Measurements from ENCODE around the gene COPZ2.

Gene COPZ2

DNA sequence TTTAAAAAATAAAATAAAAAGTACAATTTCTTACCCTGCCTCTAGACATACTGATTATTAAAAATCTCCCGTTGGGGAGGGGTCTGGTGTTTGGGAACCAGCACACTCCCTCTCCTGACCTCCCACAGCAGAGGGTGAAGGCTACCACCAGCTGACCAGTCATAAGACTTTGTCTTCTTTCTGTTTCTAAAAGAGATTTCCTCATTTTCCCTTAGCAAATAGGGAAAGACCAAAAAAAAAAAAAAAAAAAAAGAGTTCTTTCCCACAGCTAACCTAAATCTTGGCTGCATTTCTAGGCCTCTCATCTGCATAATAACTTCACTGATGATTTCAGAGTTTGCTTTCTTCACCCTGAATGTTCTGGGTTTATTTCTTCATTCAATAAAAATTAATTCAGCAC, 36.4 kb downstream of the COPZ2 start:
- H3K27ac ChIP-seq (ENCODE audit: low read depth, low read length), result no peak overlapping the region
- H3K36me3 ChIP-seq (ENCODE audit: control insufficient read depth in 1 of 2, insufficient read depth in 2 of 2, low read length in 2 of 2), result no peaks in the 10 kb centered on the region
- H3K9me3 ChIP-seq (ENCODE audit: control insufficient read depth in 1 of 2, low read length in 2 of 2), result no peaks in the 10 kb centered on the region

GRCh38 chr17:47999582-47999981, 38.0 kb downstream of the COPZ2 start:
- Histone ChIP-seq H3K27me3 (ENCODE audit: control insufficient read depth in 1 of 2, insufficient read depth in 2 of 2, low read length in 2 of 2) (peaks cover 0 to 6% of the 10 kb centered on the region in 2 donors), H3K27ac (ENCODE audit: low read depth, low read length) (no peak overlapping the region), H3K36me3 (ENCODE audit: control insufficient read depth in 1 of 2, insufficient read depth in 2 of 2, low read length in 2 of 2) (no peaks in the 10 kb centered on the region), H3K4me1 (ENCODE audit: control insufficient read depth in 1 of 2, insufficient read depth in 2 of 2, low read length in 2 of 2) (peaks cover 4 to 10% of the 10 kb centered on the region in 2 donors), H3K4me3 (ENCODE audit: low read depth in 1 of 2, low read length in 2 of 2) (no peak overlapping the region), H3K9ac (ENCODE audit: low read depth in 1 of 2, low read length in 2 of 2) (no peak overlapping the region), H3K9me3 (ENCODE audit: control insufficient read depth in 1 of 2, low read length in 2 of 2) (no peaks in the 10 kb centered on the region)

More for the DNA sequence above, 36.4 kb downstream of the COPZ2 start:
- peaks cover 0 to 3% of the 10 kb centered on the region in 2 donors for H3K27me3 ChIP-seq (ENCODE audit: control insufficient read depth in 1 of 2, insufficient read depth in 2 of 2, low read length in 2 of 2)
- peaks cover 4 to 10% of the 10 kb centered on the region in 2 donors for H3K4me1 ChIP-seq (ENCODE audit: control insufficient read depth in 1 of 2, insufficient read depth in 2 of 2, low read length in 2 of 2)
- no peak overlapping the region for H3K9ac ChIP-seq (ENCODE audit: low read depth in 1 of 2, low read length in 2 of 2)
- H3K4me3 ChIP-seq (ENCODE audit: low read depth in 1 of 2, low read length in 2 of 2), result no peak overlapping the region

DNA sequence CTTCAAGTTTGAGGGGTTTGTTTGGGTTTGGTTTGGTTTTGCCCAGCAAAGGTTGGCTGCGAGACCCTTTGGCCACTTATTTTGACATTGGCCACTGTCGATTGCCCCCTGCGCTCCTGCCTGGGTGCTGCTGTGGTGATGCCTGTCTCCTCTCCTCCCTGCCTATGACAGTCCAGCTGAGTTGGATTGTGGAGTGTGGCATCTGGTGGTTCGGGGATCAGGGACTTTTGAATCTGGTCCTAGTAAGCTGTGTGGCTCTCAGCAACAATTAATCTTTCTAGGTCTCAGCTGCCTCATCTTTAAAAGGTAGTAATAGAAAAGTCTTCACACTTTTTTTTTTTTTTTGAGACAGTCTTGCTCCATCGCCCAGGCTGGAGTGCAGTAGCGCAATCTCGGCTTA, 39.6 kb downstream of the COPZ2 start:
- Histone ChIP-seq H3K27ac (ENCODE audit: low read depth, low read length) (no peak overlapping the region), H3K4me1 (ENCODE audit: control insufficient read depth in 1 of 2, insufficient read depth in 2 of 2, low read length in 2 of 2) (peaks cover 3 to 9% of the 10 kb centered on the region in 2 donors), H3K36me3 (ENCODE audit: control insufficient read depth in 1 of 2, insufficient read depth in 2 of 2, low read length in 2 of 2) (no peaks in the 10 kb centered on the region), H3K9me3 (ENCODE audit: control insufficient read depth in 1 of 2, low read length in 2 of 2) (no peaks in the 10 kb centered on the region), H3K4me3 (ENCODE audit: low read depth in 1 of 2, low read length in 2 of 2) (no peak overlapping the region), H3K27me3 (ENCODE audit: control insufficient read depth in 1 of 2, insufficient read depth in 2 of 2, low read length in 2 of 2) (peaks cover 0 to 3% of the 10 kb centered on the region in 2 donors), H3K9ac (ENCODE audit: low read depth in 1 of 2, low read length in 2 of 2) (no peak overlapping the region)

GRCh38 chr17:47997586-47997985, 40.0 kb downstream of the COPZ2 start:
- Histone ChIP-seq H3K4me3 (ENCODE audit: low read depth in 1 of 2, low read length in 2 of 2) (no peak overlapping the region), H3K9ac (ENCODE audit: low read depth in 1 of 2, low read length in 2 of 2) (no peak overlapping the region), H3K27ac (ENCODE audit: low read depth, low read length) (no peak overlapping the region), H3K36me3 (ENCODE audit: control insufficient read depth in 1 of 2, insufficient read depth in 2 of 2, low read length in 2 of 2) (no peaks in the 10 kb centered on the region), H3K4me1 (ENCODE audit: control insufficient read depth in 1 of 2, insufficient read depth in 2 of 2, low read length in 2 of 2) (peaks cover 0 to 5% of the 10 kb centered on the region in 2 donors), H3K9me3 (ENCODE audit: control insufficient read depth in 1 of 2, low read length in 2 of 2) (no peaks in the 10 kb centered on the region), H3K27me3 (ENCODE audit: control insufficient read depth in 1 of 2, insufficient read depth in 2 of 2, low read length in 2 of 2) (peaks cover 0 to 3% of the 10 kb centered on the region in 2 donors)

DNA sequence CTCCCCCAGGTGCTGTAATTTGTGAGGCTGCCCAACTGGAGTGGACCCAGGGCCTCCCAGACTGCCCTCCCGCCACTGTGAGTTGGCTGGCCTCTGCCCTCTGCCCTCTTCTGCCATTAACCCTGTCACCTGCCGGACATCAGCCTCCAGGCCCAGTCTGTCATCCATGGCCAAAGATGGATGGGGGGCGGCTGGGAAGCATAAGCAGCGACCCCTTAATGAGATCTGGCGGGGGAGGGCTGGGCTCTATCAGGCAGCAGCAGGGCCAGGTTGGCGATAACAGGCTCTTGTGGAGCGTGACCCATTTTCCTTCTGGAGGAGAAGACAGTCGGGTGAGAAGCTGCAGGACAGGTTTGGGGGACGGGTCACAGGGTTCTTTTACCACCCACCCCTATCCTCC, 41.4 kb downstream of the COPZ2 start:
- no peak overlapping the region for H3K9ac ChIP-seq (ENCODE audit: low read depth in 1 of 2, low read length in 2 of 2)
- no peaks in the 10 kb centered on the region for H3K4me1 ChIP-seq (ENCODE audit: control insufficient read depth in 1 of 2, insufficient read depth in 2 of 2, low read length in 2 of 2)
- peaks cover 0 to 3% of the 10 kb centered on the region in 2 donors for H3K27me3 ChIP-seq (ENCODE audit: control insufficient read depth in 1 of 2, insufficient read depth in 2 of 2, low read length in 2 of 2)
- H3K4me3 ChIP-seq (ENCODE audit: low read depth in 1 of 2, low read length in 2 of 2), result no peak overlapping the region
- no peaks in the 10 kb centered on the region for H3K36me3 ChIP-seq (ENCODE audit: control insufficient read depth in 1 of 2, insufficient read depth in 2 of 2, low read length in 2 of 2)
- H3K9me3 ChIP-seq (ENCODE audit: control insufficient read depth in 1 of 2, low read length in 2 of 2), result no peaks in the 10 kb centered on the region
- no peak overlapping the region for H3K27ac ChIP-seq (ENCODE audit: low read depth, low read length)

GRCh38 chr17:47995241-47995935, 42.2 kb downstream of the COPZ2 start:
- H3K9me3 ChIP-seq (ENCODE audit: control insufficient read depth in 1 of 2, low read length in 2 of 2), result no peaks in the 10 kb centered on the region
- no peaks in the 10 kb centered on the region for H3K36me3 ChIP-seq (ENCODE audit: control insufficient read depth in 1 of 2, insufficient read depth in 2 of 2, low read length in 2 of 2)
- H3K27me3 ChIP-seq (ENCODE audit: control insufficient read depth in 1 of 2, insufficient read depth in 2 of 2, low read length in 2 of 2), result peaks cover 0 to 3% of the 10 kb centered on the region in 2 donors
- H3K27ac ChIP-seq (ENCODE audit: low read depth, low read length), result no peak overlapping the region
- no peak overlapping the region for H3K9ac ChIP-seq (ENCODE audit: low read depth in 1 of 2, low read length in 2 of 2)
- no peak overlapping the region for H3K4me3 ChIP-seq (ENCODE audit: low read depth in 1 of 2, low read length in 2 of 2)
- no peaks in the 10 kb centered on the region for H3K4me1 ChIP-seq (ENCODE audit: control insufficient read depth in 1 of 2, insufficient read depth in 2 of 2, low read length in 2 of 2)

DNA sequence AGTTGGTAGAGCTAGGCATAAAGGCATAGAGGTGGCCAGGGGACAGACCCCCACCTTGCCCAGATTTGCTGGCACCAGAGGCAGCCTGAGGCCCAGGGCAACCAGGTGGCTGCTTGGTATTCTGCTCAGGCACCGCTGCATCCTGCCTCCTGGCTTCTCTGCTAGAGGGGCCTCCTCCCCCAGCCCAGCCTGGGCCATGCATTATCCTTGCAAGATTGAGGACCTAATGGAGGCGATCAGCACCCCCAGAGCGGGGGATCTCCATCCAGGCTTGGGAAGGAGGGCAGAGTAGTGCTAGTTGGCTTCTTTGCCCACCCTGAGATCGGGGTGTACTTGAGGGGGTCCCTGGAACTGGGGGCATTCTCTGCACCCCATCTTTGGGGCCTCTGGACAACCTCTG, 42.9 kb downstream of the COPZ2 start:
- H3K27me3 ChIP-seq (ENCODE audit: control insufficient read depth in 1 of 2, insufficient read depth in 2 of 2, low read length in 2 of 2), result peaks cover 0 to 3% of the 10 kb centered on the region in 2 donors
- no peak overlapping the region for H3K27ac ChIP-seq (ENCODE audit: low read depth, low read length)

GRCh38 chr17:47993964-47994363, 43.6 kb downstream of the COPZ2 start:
- no peak overlapping the region for H3K4me3 ChIP-seq (ENCODE audit: low read depth in 1 of 2, low read length in 2 of 2)
- no peak overlapping the region for H3K27ac ChIP-seq (ENCODE audit: low read depth, low read length)
- H3K9ac ChIP-seq (ENCODE audit: low read depth in 1 of 2, low read length in 2 of 2), result no peak overlapping the region
- peaks cover 0 to under 1% of the 10 kb centered on the region in 2 donors for H3K4me1 ChIP-seq (ENCODE audit: control insufficient read depth in 1 of 2, insufficient read depth in 2 of 2, low read length in 2 of 2)
- H3K36me3 ChIP-seq (ENCODE audit: control insufficient read depth in 1 of 2, insufficient read depth in 2 of 2, low read length in 2 of 2), result no peaks in the 10 kb centered on the region
- H3K9me3 ChIP-seq (ENCODE audit: control insufficient read depth in 1 of 2, low read length in 2 of 2), result no peaks in the 10 kb centered on the region
- peaks cover 0 to 3% of the 10 kb centered on the region in 2 donors for H3K27me3 ChIP-seq (ENCODE audit: control insufficient read depth in 1 of 2, insufficient read depth in 2 of 2, low read length in 2 of 2)

More for the DNA sequence above, 42.9 kb downstream of the COPZ2 start:
- no peaks in the 10 kb centered on the region for H3K36me3 ChIP-seq (ENCODE audit: control insufficient read depth in 1 of 2, insufficient read depth in 2 of 2, low read length in 2 of 2)
- no peaks in the 10 kb centered on the region for H3K9me3 ChIP-seq (ENCODE audit: control insufficient read depth in 1 of 2, low read length in 2 of 2)
- H3K4me1 ChIP-seq (ENCODE audit: control insufficient read depth in 1 of 2, insufficient read depth in 2 of 2, low read length in 2 of 2), result no peaks in the 10 kb centered on the region
- no peak overlapping the region for H3K4me3 ChIP-seq (ENCODE audit: low read depth in 1 of 2, low read length in 2 of 2)
- H3K9ac ChIP-seq (ENCODE audit: low read depth in 1 of 2, low read length in 2 of 2), result no peak overlapping the region

DNA sequence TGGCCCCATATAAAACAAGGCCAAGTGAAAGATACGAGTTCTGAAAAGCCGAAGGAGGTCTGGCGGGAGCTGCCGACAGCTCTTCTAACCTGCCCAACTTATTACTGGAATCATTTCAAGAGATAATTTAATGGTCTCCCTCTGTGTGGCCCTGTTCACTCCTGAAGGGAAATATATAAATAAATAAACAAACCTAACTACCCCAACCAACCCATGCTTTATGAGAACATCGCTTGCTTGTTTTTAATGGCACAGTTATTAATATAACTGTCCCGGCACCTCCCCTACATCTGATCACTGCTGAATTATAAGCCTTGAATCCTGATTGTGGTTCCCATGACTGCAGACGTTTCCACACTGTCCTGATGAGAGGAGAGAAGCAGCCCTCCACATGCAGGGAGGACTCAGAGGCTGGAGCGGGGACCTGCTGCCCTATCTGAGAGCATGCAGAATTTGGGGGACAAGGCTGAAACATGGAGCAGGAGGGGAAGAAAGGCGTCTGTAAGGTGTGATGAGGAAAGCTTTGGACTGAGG, 44.5 kb downstream of the COPZ2 start:
- H3K4me1 ChIP-seq (ENCODE audit: control insufficient read depth in 1 of 2, insufficient read depth in 2 of 2, low read length in 2 of 2), result peaks cover 0 to 5% of the 10 kb centered on the region in 2 donors
- no peak overlapping the region for H3K4me3 ChIP-seq (ENCODE audit: low read depth in 1 of 2, low read length in 2 of 2)
- H3K27ac ChIP-seq (ENCODE audit: low read depth, low read length), result no peak overlapping the region
- no peak overlapping the region for H3K9ac ChIP-seq (ENCODE audit: low read depth in 1 of 2, low read length in 2 of 2)
- no peaks in the 10 kb centered on the region for H3K36me3 ChIP-seq (ENCODE audit: control insufficient read depth in 1 of 2, insufficient read depth in 2 of 2, low read length in 2 of 2)
- H3K27me3 ChIP-seq (ENCODE audit: control insufficient read depth in 1 of 2, insufficient read depth in 2 of 2, low read length in 2 of 2), result peaks cover 0 to 3% of the 10 kb centered on the region in 2 donors
- no peaks in the 10 kb centered on the region for H3K9me3 ChIP-seq (ENCODE audit: control insufficient read depth in 1 of 2, low read length in 2 of 2)

DNA sequence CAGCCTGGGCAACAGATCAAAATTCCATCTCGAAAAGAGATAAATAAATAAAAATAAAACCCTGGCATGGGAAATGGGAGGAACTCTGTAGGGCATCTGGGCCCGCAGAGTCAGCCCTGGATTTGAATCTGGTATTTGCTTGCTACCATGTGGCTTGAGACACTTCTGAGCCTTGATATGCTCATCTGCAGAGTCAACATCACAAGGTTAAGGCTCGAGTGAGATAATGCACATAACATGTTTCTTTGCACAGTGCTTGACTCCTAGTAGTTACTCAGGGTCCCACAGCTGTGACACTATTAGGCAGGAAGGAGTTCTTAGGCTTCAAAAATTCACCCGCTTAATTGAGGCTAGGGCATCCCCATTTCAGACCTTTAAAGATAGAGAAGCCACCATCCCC, 45.4 kb downstream of the COPZ2 start:
- peaks cover 0 to 3% of the 10 kb centered on the region in 2 donors for H3K27me3 ChIP-seq (ENCODE audit: control insufficient read depth in 1 of 2, insufficient read depth in 2 of 2, low read length in 2 of 2)
- H3K36me3 ChIP-seq (ENCODE audit: control insufficient read depth in 1 of 2, insufficient read depth in 2 of 2, low read length in 2 of 2), result no peaks in the 10 kb centered on the region
- H3K4me3 ChIP-seq (ENCODE audit: low read depth in 1 of 2, low read length in 2 of 2), result no peak overlapping the region
- H3K9me3 ChIP-seq (ENCODE audit: control insufficient read depth in 1 of 2, low read length in 2 of 2), result no peaks in the 10 kb centered on the region
- H3K27ac ChIP-seq (ENCODE audit: low read depth, low read length), result no peak overlapping the region
- peaks cover 0 to 5% of the 10 kb centered on the region in 2 donors for H3K4me1 ChIP-seq (ENCODE audit: control insufficient read depth in 1 of 2, insufficient read depth in 2 of 2, low read length in 2 of 2)
- H3K9ac ChIP-seq (ENCODE audit: low read depth in 1 of 2, low read length in 2 of 2), result no peak overlapping the region
